ENCODE measurements around the gene FBXL17.

FBXL17 gene

DNA sequence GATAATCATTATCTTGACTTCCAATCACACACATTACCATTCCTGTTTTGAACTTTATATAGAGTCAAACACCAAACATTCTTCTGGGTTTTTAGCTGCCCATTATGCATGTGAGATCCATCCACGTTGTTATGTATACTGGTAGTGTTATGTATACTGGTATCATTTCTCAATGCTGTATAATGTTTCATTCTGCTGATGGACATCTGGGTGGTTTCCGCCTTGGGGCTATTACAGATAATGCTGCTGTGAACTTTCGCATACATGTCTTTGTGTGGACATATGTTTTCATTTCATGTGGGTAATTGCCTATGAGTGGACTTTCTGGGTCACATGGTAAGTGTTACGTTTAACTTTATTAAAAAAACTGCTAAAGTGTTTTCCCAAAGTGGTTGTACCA, 493.4 kb downstream of the FBXL17 start (continued):
- TF ChIP-seq, protein P1, sequence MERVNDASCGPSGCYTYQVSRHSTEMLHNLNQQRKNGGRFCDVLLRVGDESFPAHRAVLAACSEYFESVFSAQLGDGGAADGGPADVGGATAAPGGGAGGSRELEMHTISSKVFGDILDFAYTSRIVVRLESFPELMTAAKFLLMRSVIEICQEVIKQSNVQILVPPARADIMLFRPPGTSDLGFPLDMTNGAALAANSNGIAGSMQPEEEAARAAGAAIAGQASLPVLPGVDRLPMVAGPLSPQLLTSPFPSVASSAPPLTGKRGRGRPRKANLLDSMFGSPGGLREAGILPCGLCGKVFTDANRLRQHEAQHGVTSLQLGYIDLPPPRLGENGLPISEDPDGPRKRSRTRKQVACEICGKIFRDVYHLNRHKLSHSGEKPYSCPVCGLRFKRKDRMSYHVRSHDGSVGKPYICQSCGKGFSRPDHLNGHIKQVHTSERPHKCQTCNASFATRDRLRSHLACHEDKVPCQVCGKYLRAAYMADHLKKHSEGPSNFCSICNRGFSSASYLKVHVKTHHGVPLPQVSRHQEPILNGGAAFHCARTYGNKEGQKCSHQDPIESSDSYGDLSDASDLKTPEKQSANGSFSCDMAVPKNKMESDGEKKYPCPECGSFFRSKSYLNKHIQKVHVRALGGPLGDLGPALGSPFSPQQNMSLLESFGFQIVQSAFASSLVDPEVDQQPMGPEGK (tag by site-specific recombination; IDR thresholded peaks at IDR 0.05), result no peak
- TF ChIP-seq, protein P2, sequence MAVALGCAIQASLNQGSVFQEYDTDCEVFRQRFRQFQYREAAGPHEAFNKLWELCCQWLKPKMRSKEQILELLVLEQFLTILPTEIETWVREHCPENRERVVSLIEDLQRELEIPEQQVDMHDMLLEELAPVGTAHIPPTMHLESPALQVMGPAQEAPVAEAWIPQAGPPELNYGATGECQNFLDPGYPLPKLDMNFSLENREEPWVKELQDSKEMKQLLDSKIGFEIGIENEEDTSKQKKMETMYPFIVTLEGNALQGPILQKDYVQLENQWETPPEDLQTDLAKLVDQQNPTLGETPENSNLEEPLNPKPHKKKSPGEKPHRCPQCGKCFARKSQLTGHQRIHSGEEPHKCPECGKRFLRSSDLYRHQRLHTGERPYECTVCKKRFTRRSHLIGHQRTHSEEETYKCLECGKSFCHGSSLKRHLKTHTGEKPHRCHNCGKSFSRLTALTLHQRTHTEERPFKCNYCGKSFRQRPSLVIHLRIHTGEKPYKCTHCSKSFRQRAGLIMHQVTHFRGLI (tag by site-specific recombination; IDR thresholded peaks at IDR 0.05), result no peak
- TF ChIP-seq ZNF416 (tag by site-specific recombination; IDR thresholded peaks at IDR 0.05), result no peak
- no peak for TF ChIP-seq ZNF658 (tag by site-specific recombination; IDR thresholded peaks at IDR 0.05)
- no peak for TF ChIP-seq ZNF248 (tag by site-specific recombination; IDR thresholded peaks at IDR 0.05)
- TF ChIP-seq KLF10 (tag by site-specific recombination; IDR thresholded peaks at IDR 0.05), result no peak
- no peak for TF ChIP-seq MZF1 (tag by site-specific recombination; IDR thresholded peaks at IDR 0.05; ENCODE audit: borderline replicate concordance)
- no peak for TF ChIP-seq ZNF23 (tag by site-specific recombination; IDR thresholded peaks at IDR 0.05; ENCODE audit: borderline replicate concordance)
- TF ChIP-seq, protein P3, sequence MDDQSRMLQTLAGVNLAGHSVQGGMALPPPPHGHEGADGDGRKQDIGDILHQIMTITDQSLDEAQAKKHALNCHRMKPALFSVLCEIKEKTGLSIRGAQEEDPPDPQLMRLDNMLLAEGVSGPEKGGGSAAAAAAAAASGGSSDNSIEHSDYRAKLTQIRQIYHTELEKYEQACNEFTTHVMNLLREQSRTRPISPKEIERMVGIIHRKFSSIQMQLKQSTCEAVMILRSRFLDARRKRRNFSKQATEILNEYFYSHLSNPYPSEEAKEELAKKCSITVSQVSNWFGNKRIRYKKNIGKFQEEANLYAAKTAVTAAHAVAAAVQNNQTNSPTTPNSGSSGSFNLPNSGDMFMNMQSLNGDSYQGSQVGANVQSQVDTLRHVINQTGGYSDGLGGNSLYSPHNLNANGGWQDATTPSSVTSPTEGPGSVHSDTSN (CRISPR knock-in tag; IDR thresholded peaks at IDR 0.05), result no peak

DNA sequence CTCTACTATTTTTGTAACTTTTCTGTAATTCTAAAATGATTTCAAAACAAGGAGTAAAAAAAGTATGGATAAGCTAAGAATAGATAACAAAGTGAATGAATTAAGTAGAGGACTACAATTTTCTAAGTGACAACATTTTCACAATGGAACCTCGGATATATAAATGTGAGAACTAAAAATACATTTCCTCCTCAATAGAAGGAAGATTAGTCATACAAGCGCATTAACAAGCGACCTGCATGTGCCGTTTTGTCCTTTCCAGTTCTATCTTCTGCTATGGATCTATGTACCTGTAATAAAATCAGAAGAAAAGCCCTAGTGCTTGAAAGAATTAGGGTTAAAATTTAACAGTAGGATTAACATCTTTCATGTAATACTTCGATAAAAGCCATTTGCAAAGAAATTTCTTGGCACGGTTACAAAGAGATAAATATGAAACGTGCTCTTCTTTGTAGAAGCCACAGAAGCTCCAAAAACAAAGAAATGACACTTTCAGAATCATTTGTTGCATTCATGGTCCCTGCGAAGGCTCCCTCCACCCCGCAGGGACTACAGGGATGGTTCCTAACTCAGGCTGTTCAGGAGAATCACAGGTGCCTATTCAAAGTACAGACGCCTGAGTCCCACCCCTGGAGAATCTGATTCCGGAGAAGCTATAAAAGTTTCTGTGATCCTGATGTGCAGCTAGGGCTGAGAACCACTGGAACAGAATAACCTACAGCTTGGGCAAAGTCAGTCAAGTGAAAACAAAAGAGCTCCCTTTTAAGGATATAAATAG, 494.5 kb downstream of the FBXL17 start:
- TF ChIP-seq ZNF24 (tag by site-specific recombination; IDR thresholded peaks at IDR 0.05), result no peak
- peak; percentile 78 for TF ChIP-seq ZBTB17 (tag by site-specific recombination; IDR thresholded peaks at IDR 0.05)
- TF ChIP-seq ZBTB48 (tag by site-specific recombination; IDR thresholded peaks at IDR 0.05), result peak; percentile 82
- TF ChIP-seq, protein P4, sequence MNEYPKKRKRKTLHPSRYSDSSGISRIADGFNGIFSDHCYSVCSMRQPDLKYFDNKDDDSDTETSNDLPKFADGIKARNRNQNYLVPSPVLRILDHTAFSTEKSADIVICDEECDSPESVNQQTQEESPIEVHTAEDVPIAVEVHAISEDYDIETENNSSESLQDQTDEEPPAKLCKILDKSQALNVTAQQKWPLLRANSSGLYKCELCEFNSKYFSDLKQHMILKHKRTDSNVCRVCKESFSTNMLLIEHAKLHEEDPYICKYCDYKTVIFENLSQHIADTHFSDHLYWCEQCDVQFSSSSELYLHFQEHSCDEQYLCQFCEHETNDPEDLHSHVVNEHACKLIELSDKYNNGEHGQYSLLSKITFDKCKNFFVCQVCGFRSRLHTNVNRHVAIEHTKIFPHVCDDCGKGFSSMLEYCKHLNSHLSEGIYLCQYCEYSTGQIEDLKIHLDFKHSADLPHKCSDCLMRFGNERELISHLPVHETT (tag by site-specific recombination; IDR thresholded peaks at IDR 0.05), result no peak
- TF ChIP-seq, protein P5, sequence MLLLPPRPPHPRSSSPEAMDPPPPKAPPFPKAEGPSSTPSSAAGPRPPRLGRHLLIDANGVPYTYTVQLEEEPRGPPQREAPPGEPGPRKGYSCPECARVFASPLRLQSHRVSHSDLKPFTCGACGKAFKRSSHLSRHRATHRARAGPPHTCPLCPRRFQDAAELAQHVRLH (tag by site-specific recombination; IDR thresholded peaks at IDR 0.05), result no peak
- TF ChIP-seq ZNF132 (tag by site-specific recombination; IDR thresholded peaks at IDR 0.05; ENCODE audit: borderline replicate concordance), result no peak
- no peak for TF ChIP-seq ZNF184 (tag by site-specific recombination; IDR thresholded peaks at IDR 0.05)
- TF ChIP-seq YY2 (tag by site-specific recombination; IDR thresholded peaks at IDR 0.05), result no peak
- TF ChIP-seq ZBTB20 (tag by site-specific recombination; IDR thresholded peaks at IDR 0.05), result no peak
- Histone ChIP-seq H3K4me1 (ENCODE audit: control insufficient read depth, insufficient read depth, low read length) (peaks cover 3% of the 10 kb centered on the region; the same call in 1 of the 2 replicates), H3K27ac (ENCODE audit: extremely low read depth, low read depth, low read length) (no peak overlapping the region), H3K4me3 (ENCODE audit: low read depth, low read length) (no peak overlapping the region; the same call in 1 of the 2 replicates), H3K36me3 (ENCODE audit: control insufficient read depth in 2 of 2, insufficient read depth in 1 of 2, low read length in 2 of 2) (no peaks in the 10 kb centered on the region), H3K9me3 (ENCODE audit: control insufficient read depth, insufficient read depth, low read depth, low read length) (no peaks in the 10 kb centered on the region)
- ChIA-PET POLR2A (no interaction called here), CTCF (interaction anchor here (0.7 kb wide), 1 partner anchor 233 kb away, joined by 3 read pairs; no protein-coding TSS in a partner anchor)
